A172 (cell line): ENCODE measurements around the gene PRR5L. TPM values are rescaled to one million over a fixed set of nuclear protein-coding genes. Genes with fewer than 3 reads are reported as not detected.
A peak's percentile ranks its signal among the peaks of the same experiment; 100 is the strongest.
"Not testable (repeated sequence)": the region's sequence is repeated elsewhere in the genome, so short reads cannot be mapped to it uniquely, and the experiment has no call there.

Source experiments
- DNase-seq: peaks from one replicate; pipeline ENCODE4 v3.0.0-alpha.2; 2015; ENCODE audit warnings: low spot score
- total RNA-seq: library from RNA; depleted of rRNA; stranded (reverse); fragments of >200 nt; shearing (Covaris generic); gene quantifications from 2 replicates; pipeline ENCODE4 v1.2.3, GENCODE V29; 2014; rRNA removed

The PRR5L gene
- total RNA-seq, 1 experiment from 2014 or later, result 2.5 TPM

GRCh38 chr11:36498721-36499120, 202.6 kb downstream of the PRR5L start:
- no peak for DNase-seq

- no peak for DNase-seq
These were observed 203.2 kb downstream of the PRR5L start for GRCh38 chr11:36499315-36499714.

GRCh38 chr11:36500315-36500721, 204.2 kb downstream of the PRR5L start:
- peak; percentile 94 for DNase-seq

GRCh38 chr11:36501236-36501635, 205.1 kb downstream of the PRR5L start:
- no peak for DNase-seq

GRCh38 chr11:36507824-36508489, 211.9 kb downstream of the PRR5L start:
- DNase-seq, result no peak

- no peak for DNase-seq
These were observed 212.7 kb downstream of the PRR5L start for GRCh38 chr11:36508743-36509142.

- DNase-seq, result peak; percentile 27
These were observed 213.1 kb downstream of the PRR5L start for GRCh38 chr11:36509201-36509639.

- peak; percentile 83 for DNase-seq
These were observed 213.9 kb downstream of the PRR5L start, which contains the start of gene TRAF6 for GRCh38 chr11:36509694-36510593. Gene TRAF6 (minus strand): TSS chr11:36510272. CDS start chr11:36501515, 8,757 bp downstream.

- peak; percentile 27 for DNase-seq
These were observed 214.5 kb downstream of the PRR5L start for GRCh38 chr11:36510594-36510942.

- not testable (repeated sequence) for DNase-seq
These were observed 215.0 kb downstream of the PRR5L start for GRCh38 chr11:36511062-36511461.

- no peak for DNase-seq
These were observed 215.9 kb downstream of the PRR5L start for GRCh38 chr11:36512016-36512415.

GRCh38 chr11:36513965-36514364, 217.9 kb downstream of the PRR5L start:
- no peak for DNase-seq

Other genes with a start within 250 kb of the PRR5L start
- 121 TPM in 2 replicates for gene COMMD9, start 6.9 kb upstream of the PRR5L start, total RNA-seq
- 6.9 and 7.7 TPM in 2 replicates for gene TRAF6, start 214.0 kb downstream of the PRR5L start, total RNA-seq